Gastrocnemius medialis (tissue), 4 donors: Measurements from ENCODE around the gene TAF1C.

Source experiments
- POLR2A ChIP-seq, 2 donors: fragments of 450-650 bp; IDR thresholded peaks; one replicate each; pipeline ENCODE4 v1.6.1; 2017; ENCODE audit warnings: antibody characterized with exemption in 2 of 2, mild to moderate bottlenecking in 2 of 2, moderate library complexity in 2 of 2
- TF ChIP-seq, protein P1 (sequence below), 5 experiments: fragments of 450-650 bp in 3 of 5; fragments of 200-600 bp in 2 of 5; sonication (generic) in 2 of 5; IDR thresholded peaks in 4 of 5; conservative IDR thresholded peaks in 1 of 5; 1 replicate in 4 of 5; 2 replicates in 1 of 5; pipeline ENCODE4 v1.5.1; 2016 to 2019; ENCODE audit warnings: antibody characterized with exemption in 5 of 5, mild to moderate bottlenecking in 3 of 5, moderate library complexity in 3 of 5

DNA sequence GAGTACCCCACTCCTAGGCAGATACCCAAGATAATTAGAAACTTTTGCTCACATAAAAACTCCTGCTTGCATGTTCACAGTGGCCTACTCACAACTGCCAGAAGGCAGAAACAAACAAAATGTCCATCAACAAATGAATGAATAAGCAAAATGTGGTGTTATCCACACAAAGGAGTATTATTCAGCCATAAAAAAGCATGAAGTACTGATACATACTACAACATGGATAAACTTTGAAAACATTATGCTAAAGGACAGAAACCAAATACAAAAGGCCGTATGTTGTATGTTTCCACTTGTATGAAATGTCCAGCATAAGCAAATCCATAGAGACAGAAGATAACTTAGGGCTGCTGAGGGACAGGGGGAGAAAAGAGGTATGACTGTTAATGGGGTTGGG, 43.8 kb downstream of the TAF1C start:
- TF ChIP-seq, protein P1, sequence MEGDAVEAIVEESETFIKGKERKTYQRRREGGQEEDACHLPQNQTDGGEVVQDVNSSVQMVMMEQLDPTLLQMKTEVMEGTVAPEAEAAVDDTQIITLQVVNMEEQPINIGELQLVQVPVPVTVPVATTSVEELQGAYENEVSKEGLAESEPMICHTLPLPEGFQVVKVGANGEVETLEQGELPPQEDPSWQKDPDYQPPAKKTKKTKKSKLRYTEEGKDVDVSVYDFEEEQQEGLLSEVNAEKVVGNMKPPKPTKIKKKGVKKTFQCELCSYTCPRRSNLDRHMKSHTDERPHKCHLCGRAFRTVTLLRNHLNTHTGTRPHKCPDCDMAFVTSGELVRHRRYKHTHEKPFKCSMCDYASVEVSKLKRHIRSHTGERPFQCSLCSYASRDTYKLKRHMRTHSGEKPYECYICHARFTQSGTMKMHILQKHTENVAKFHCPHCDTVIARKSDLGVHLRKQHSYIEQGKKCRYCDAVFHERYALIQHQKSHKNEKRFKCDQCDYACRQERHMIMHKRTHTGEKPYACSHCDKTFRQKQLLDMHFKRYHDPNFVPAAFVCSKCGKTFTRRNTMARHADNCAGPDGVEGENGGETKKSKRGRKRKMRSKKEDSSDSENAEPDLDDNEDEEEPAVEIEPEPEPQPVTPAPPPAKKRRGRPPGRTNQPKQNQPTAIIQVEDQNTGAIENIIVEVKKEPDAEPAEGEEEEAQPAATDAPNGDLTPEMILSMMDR (IDR thresholded peaks at IDR 0.05 in 4 of 5, conservative IDR thresholded peaks at IDR 0.05 in 1 of 5) = no peak
- TF ChIP-seq POLR2A (IDR thresholded peaks at IDR 0.05) = no peak
